Pons (tissue), 1 donor: ENCODE data around the gene UBXN4.
"Not testable (repeated sequence)": the region's sequence is repeated elsewhere in the genome, so short reads cannot be mapped to it uniquely, and the experiment has no call there.

ENCODE experiments used
- DNase-seq: peaks from one replicate; pipeline ENCODE4 v3.0.0-alpha.2; 2016; ENCODE audit warnings: low spot score

The UBXN4 gene

GRCh38 chr2:135762530-135762929, 20.9 kb downstream of the UBXN4 start:
- DNase-seq = no peak

GRCh38 chr2:135768863-135769262, 27.2 kb downstream of the UBXN4 start:
- no peak for DNase-seq

GRCh38 chr2:135773319-135773718, 31.7 kb downstream of the UBXN4 start:
- no peak for DNase-seq

- DNase-seq = no peak
Measured at GRCh38 chr2:135773917-135774316, 32.3 kb downstream of the UBXN4 start.

GRCh38 chr2:135775420-135775819, 33.8 kb downstream of the UBXN4 start:
- no peak for DNase-seq

- no peak for DNase-seq
Measured at GRCh38 chr2:135776367-135776766, 34.7 kb downstream of the UBXN4 start.

GRCh38 chr2:135782231-135782630, 40.6 kb downstream of the UBXN4 start:
- no peak for DNase-seq

GRCh38 chr2:135783439-135783838, 41.8 kb downstream of the UBXN4 start:
- DNase-seq = no peak

GRCh38 chr2:135785032-135785431, 43.4 kb downstream of the UBXN4 start:
- no peak for DNase-seq

- DNase-seq = no peak
Measured at GRCh38 chr2:135786823-135787222, 45.2 kb downstream of the UBXN4 start.

GRCh38 chr2:135790423-135790822, 48.8 kb downstream of the UBXN4 start:
- no peak for DNase-seq

GRCh38 chr2:135791418-135792190, 49.9 kb downstream of the UBXN4 start:
- no peak for DNase-seq

- no peak for DNase-seq
Measured at GRCh38 chr2:135792401-135793150, 50.9 kb downstream of the UBXN4 start.

- not testable (repeated sequence) for DNase-seq
Measured at GRCh38 chr2:135795641-135796040, 54.0 kb downstream of the UBXN4 start.

- DNase-seq = no peak
Measured at GRCh38 chr2:135796606-135797005, 55.0 kb downstream of the UBXN4 start.

GRCh38 chr2:135797497-135798274, 56.0 kb downstream of the UBXN4 start:
- DNase-seq = peak; percentile 28

GRCh38 chr2:135798275-135798705, 56.6 kb downstream of the UBXN4 start:
- no peak for DNase-seq

- DNase-seq = no peak
Measured at GRCh38 chr2:135798762-135799161, 57.1 kb downstream of the UBXN4 start.

GRCh38 chr2:135799738-135800137, 58.1 kb downstream of the UBXN4 start:
- no peak for DNase-seq

- no peak for DNase-seq
Measured at GRCh38 chr2:135800513-135801460, 59.1 kb downstream of the UBXN4 start.

GRCh38 chr2:135802350-135802749, 60.7 kb downstream of the UBXN4 start:
- no peak for DNase-seq
